GM23248 (cell line): ENCODE measurements around the gene LBHD2. TPM values are rescaled to one million over a fixed set of nuclear protein-coding genes. Genes with fewer than 3 reads are reported as not detected.

Source experiments
- DNase-seq: peaks from one replicate; pipeline ENCODE4 v3.0.0-alpha.2; 2015
- H2AFZ ChIP-seq: fragments of 200-600 bp; sonication (generic); 2 replicates; pipeline ENCODE4 v1.6.1; 2016; ENCODE audit warnings: antibody characterized with exemption
- H3F3A ChIP-seq: fragments of 200-600 bp; sonication (generic); 2 replicates; pipeline ENCODE4 v1.6.1; 2016; ENCODE audit warnings: mild to moderate bottlenecking, antibody characterized with exemption, mixed run types; ENCODE audit not compliant: insufficient read depth
- H3K27ac ChIP-seq: fragments of 200-600 bp; sonication (generic); 2 replicates; pipeline ENCODE4 v1.5.1; 2016; ENCODE audit warnings: mild to moderate bottlenecking
- H3K27me3 ChIP-seq: fragments of 200-600 bp; sonication (generic); replicated peaks from 2 replicates; pipeline ENCODE4 v1.6.1; 2016; ENCODE audit warnings: mild to moderate bottlenecking; ENCODE audit not compliant: insufficient read depth
- H3K36me3 ChIP-seq: fragments of 200-600 bp; sonication (generic); 2 replicates; pipeline ENCODE4 v1.6.1; 2016; ENCODE audit warnings: low read depth, mild to moderate bottlenecking
- H3K4me1 ChIP-seq: fragments of 200-600 bp; sonication (generic); 2 replicates; pipeline ENCODE4 v1.6.1; 2016; ENCODE audit warnings: mild to moderate bottlenecking; ENCODE audit not compliant: insufficient read depth
- H3K4me2 ChIP-seq: fragments of 200-600 bp; sonication (generic); one replicate; pipeline ENCODE4 v1.6.1; 2016; ENCODE audit warnings: mild to moderate bottlenecking; ENCODE audit not compliant: unreplicated experiment
- H3K4me3 ChIP-seq: fragments of 200-600 bp; sonication (generic); 2 replicates; pipeline ENCODE4 v1.5.1; 2016; ENCODE audit warnings: mild to moderate bottlenecking
- H3K79me2 ChIP-seq: fragments of 200-600 bp; sonication (generic); 2 replicates; pipeline ENCODE4 v1.6.1; 2016; ENCODE audit warnings: mild to moderate bottlenecking; ENCODE audit not compliant: insufficient read depth
- H3K9ac ChIP-seq: fragments of 200-600 bp; sonication (generic); 2 replicates; pipeline ENCODE4 v1.6.1; 2016; ENCODE audit warnings: mild to moderate bottlenecking
- H3K9me2 ChIP-seq: fragments of 200-600 bp; sonication (generic); 2 replicates; pipeline ENCODE4 v1.6.1; 2016; ENCODE audit warnings: mixed run types, mild to moderate bottlenecking, moderate library complexity; ENCODE audit not compliant: insufficient read depth
- H3K9me3 ChIP-seq: fragments of 200-600 bp; sonication (generic); one replicate; pipeline ENCODE4 v1.6.1; 2017; ENCODE audit warnings: low read depth
- H4K20me1 ChIP-seq: fragments of 200-600 bp; sonication (generic); 2 replicates; pipeline ENCODE4 v1.6.0; 2016; ENCODE audit not compliant: insufficient read depth
- EZH2 ChIP-seq: fragments of 200-600 bp; sonication (generic); IDR thresholded peaks from 2 replicates; pipeline ENCODE4 v1.6.1; 2018; ENCODE audit warnings: antibody characterized with exemption, mild to moderate bottlenecking; ENCODE audit not compliant: insufficient read depth, poor library complexity, severe bottlenecking
- EZH2phosphoT487 ChIP-seq: fragments of 200-600 bp; sonication (generic); IDR thresholded peaks from 2 replicates; pipeline ENCODE4 v1.6.1; 2018; ENCODE audit warnings: antibody characterized with exemption, moderate library complexity, mild to moderate bottlenecking, low read depth; ENCODE audit not compliant: insufficient read depth
- WGBS, 2 experiments: methylation state at CpG; one replicate each; pipeline ENCODE4 v1.1.6; 2015 to 2017; ENCODE audit warnings: low lambda C conversion rate in 2 of 2, low coverage in 1 of 2; ENCODE audit errors: missing lambda C conversion rate in 2 of 2; 5-methylcytosine and 5-hydroxymethylcytosine counted together
- in situ Hi-C: fragments of 300-500 bp; cut with MboI; formaldehyde crosslinking; loops from 2 replicates; pipeline ENCODE4 v1.15.0; 2020
- polyA plus RNA-seq: library from polyadenylated mRNA; unstranded; fragments of >200 nt; fragmentation: Nextera tagmentation; extraction: Ambion mirVana; gene quantifications from 2 replicates; pipeline ENCODE4 v1.2.1, GENCODE V29; 2016
- total RNA-seq: library from RNA; depleted of rRNA; stranded (reverse); fragments of >200 nt; shearing (Covaris generic); gene quantifications from 2 replicates; pipeline ENCODE4 v1.2.3, GENCODE V29; 2014

The LBHD2 gene
- total and polyA plus RNA-seq, 2 experiments from 2014 or later = not detected

DNA sequence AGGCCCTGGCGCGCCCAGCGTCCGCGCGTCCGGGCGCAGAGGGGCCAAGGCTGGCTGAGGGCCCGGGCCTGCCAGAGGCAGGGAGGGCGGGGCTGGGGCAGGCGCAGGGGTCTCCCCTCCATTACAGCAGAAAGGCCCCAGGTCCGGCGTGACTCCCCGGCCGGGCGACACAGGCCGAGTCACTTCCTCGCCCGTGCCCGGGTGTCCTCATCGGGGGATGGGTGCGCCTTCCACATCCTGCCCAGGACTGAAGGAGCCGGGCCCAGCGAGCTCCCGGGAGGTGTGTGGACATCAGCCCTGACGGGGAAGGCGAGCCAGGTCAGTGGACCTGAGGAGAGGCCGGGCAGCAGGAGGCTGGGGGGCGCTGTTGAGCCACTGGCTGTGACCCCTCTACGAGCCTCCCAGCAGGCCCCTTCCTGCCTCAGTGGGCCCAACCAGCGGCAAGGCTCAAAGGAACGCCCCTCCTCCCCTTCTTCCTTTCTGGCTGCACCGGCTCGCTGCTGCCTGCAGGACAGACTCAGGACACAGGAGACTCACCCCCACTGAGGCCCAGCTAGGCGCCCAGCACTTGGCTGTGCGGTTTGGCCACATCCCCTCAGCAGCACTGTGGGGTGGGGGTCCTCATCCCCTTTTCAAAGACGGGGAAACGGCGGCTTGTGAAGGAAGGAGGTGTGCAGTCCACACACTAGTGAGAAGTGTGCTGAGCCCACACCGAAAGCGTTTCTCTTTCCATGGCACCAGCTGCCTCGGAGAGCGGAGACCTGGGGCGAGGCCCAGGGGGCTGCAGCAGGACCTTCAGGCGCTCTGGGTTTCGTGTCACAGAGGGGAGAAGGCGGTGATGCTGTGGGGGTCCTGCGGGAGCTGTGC, 39.9 kb downstream of the LBHD2 start:
- Histone ChIP-seq H3K4me1 (no peaks in the 10 kb centered on the region), H2AFZ (peak overlapping the region; percentile 49), H3K4me3 (peak overlapping the region; percentile 64), H3K9me2 (no peaks in the 10 kb centered on the region), H4K20me1 (no peaks in the 10 kb centered on the region), H3K36me3 (no peaks in the 10 kb centered on the region), H3K9ac (peak overlapping the region; percentile 71), H3K27me3 (no peaks in the 10 kb centered on the region), H3K27ac (no peak overlapping the region), H3K4me2 (peak overlapping the region; percentile 54), H3K79me2 (no peaks in the 10 kb centered on the region), H3K9me3 (no peaks in the 10 kb centered on the region), H3F3A (no peaks in the 10 kb centered on the region)
- DNase-seq = peak; percentile 76
- TF ChIP-seq EZH2phosphoT487 = no peak
- no peak for TF ChIP-seq EZH2
- WGBS, 2 experiments = 13 to 18% methylated on average over 35 to 45 of the region's 48 CpGs
- in situ Hi-C loops = no loop called here

GRCh38 chr14:103124501-103125001, 40.5 kb downstream of the LBHD2 start:
- Histone ChIP-seq H3K9ac (peak overlapping the region; percentile 71; the same call in 1 of the 2 replicates), H3K4me1 (no peaks in the 10 kb centered on the region), H3K36me3 (no peaks in the 10 kb centered on the region), H4K20me1 (no peaks in the 10 kb centered on the region), H2AFZ (no peak overlapping the region), H3K27ac (no peak overlapping the region), H3K4me3 (peak overlapping the region; percentile 64; the same call in 1 of the 2 replicates), H3K79me2 (no peaks in the 10 kb centered on the region), H3K27me3 (no peaks in the 10 kb centered on the region), H3F3A (no peaks in the 10 kb centered on the region), H3K9me3 (no peaks in the 10 kb centered on the region), H3K9me2 (no peaks in the 10 kb centered on the region), H3K4me2 (peak overlapping the region; percentile 54)
- in situ Hi-C loops = no loop called here
- no peak for DNase-seq
- 70 to 95% methylated on average over 4 to 5 of the region's 5 CpGs for WGBS, 2 experiments
- TF ChIP-seq EZH2phosphoT487 = no peak
- no peak for TF ChIP-seq EZH2

DNA sequence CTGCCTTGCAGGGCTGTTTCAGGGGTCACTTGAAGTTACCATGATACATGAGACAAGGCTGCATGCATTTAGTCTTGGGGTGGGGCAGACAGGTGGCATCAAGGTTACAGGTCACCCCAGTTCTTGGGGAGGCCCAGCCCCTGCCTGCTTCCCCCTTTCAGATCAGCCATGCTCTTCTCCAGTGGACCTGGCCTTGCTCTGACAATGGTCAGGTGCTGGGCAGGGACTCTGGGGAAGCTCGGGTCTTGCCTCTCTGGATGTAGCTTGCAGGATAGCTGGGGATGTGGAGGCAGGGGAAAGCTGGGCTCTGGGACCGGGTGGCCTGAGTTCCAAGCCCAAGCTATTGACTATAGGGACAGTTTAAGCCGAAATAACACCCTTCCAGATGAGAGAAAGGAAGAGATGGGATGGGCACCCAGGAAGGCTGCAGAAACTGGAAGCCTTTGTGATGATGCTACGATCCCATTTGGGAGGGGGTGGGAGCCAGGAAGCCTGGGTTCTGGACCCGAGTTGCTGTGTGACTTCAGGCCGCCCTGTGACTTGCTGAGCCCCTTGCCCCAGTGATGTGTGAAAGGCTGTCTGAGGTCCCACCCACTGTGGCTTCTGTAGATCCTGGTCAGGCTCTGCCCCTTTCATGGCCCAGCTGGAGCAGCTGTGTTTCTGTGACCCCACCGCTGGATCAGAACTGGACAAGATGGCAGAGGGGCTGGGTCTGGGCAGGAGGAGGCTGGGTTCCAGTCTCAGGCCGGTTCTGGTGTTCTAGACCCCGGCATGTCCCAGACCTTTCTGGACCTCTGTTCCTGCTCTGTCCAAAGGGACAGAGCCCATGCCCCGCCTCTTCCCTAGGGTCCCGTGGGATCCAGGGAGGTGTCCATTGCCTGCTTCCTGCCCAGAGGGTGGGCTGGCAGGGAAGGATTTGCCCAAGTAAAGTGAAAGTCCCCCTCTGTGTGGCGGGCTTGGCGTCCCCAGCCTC, 41.4 kb downstream of the LBHD2 start:
- H3K9ac ChIP-seq = no peak overlapping the region
- no peaks in the 10 kb centered on the region for H4K20me1 ChIP-seq
- H3K79me2 ChIP-seq = no peaks in the 10 kb centered on the region
- H2AFZ ChIP-seq = no peak overlapping the region
- no peaks in the 10 kb centered on the region for H3K9me2 ChIP-seq
- no peaks in the 10 kb centered on the region for H3K9me3 ChIP-seq
- in situ Hi-C loops = no loop called here
- 68 to 72% methylated on average over 13 of the region's 13 CpGs for WGBS, 2 experiments
- no peaks in the 10 kb centered on the region for H3K4me1 ChIP-seq
- no peaks in the 10 kb centered on the region for H3K36me3 ChIP-seq
- TF ChIP-seq EZH2phosphoT487 (no peak), EZH2 (no peak)
- DNase-seq = no peak
- H3K4me3 ChIP-seq = peak overlapping the region; percentile 64; the same call in 1 of the 2 replicates
- H3K4me2 ChIP-seq = no peak overlapping the region
- no peak overlapping the region for H3K27ac ChIP-seq
- no peaks in the 10 kb centered on the region for H3K27me3 ChIP-seq
- H3F3A ChIP-seq = no peaks in the 10 kb centered on the region

GRCh38 chr14:103126088-103126872, 42.3 kb downstream of the LBHD2 start:
- no peak overlapping the region for H2AFZ ChIP-seq
- in situ Hi-C loops = no loop called here
- DNase-seq = no peak
- H3K36me3 ChIP-seq = no peaks in the 10 kb centered on the region
- H4K20me1 ChIP-seq = no peaks in the 10 kb centered on the region
- H3K27ac ChIP-seq = no peak overlapping the region
- no peaks in the 10 kb centered on the region for H3K4me1 ChIP-seq
- no peaks in the 10 kb centered on the region for H3K27me3 ChIP-seq
- H3K79me2 ChIP-seq = no peaks in the 10 kb centered on the region
- no peaks in the 10 kb centered on the region for H3K9me3 ChIP-seq
- H3K4me3 ChIP-seq = peak overlapping the region; percentile 40
- H3K9me2 ChIP-seq = no peaks in the 10 kb centered on the region
- WGBS, 2 experiments = 65 to 66% methylated on average over 19 to 22 of the region's 22 CpGs
- no peak for TF ChIP-seq EZH2
- no peak for TF ChIP-seq EZH2phosphoT487
- no peak overlapping the region for H3K4me2 ChIP-seq
- no peak overlapping the region for H3K9ac ChIP-seq
- no peaks in the 10 kb centered on the region for H3F3A ChIP-seq
